Measurements from ENCODE around the gene NME5.

GRCh38 chr5:138102454-138103318 is 36.5 kb downstream of the NME5 start:
- no peak for TF ChIP-seq CTCF (conservative IDR thresholded peaks at IDR 0.05 in 1 of 2, IDR thresholded peaks at IDR 0.05 in 1 of 2; ENCODE audit: extremely low read depth in 1 of 2, insufficient read depth in 1 of 2, low read depth in 1 of 2, low read length in 2 of 2)
- TF ChIP-seq EZH2 (IDR thresholded peaks at IDR 0.05; ENCODE audit: borderline replicate concordance, low read length), result no peak
